K562 (cell line): Measurements from ENCODE around the gene HIVEP3. TPM values are rescaled to one million over a fixed set of nuclear protein-coding genes. Genes with fewer than 3 reads are reported as not detected.

Experiments used
- ATAC-seq: fragments of 200-7000 bp; cut with Tn5 transposase; 3 replicates; pipeline ENCODE4 v1.9.1; 2020; ENCODE audit warnings: moderate library complexity
- BruUV-seq: library from RNA; stranded (reverse); fragments of 400-500 nt; replicated peaks from 2 replicates; lab custom pipeline; 2021; lab: Mats Ljungman, UMichigan
- CTCF ChIA-PET: fragments of 300-600 bp; formaldehyde crosslinking; extraction: SDS; loops from one replicate; lab custom pipeline; 2021; ENCODE audit warnings: low intra/inter-chr PET ratio; lab: Yijun Ruan, JAX
- POLR2A ChIA-PET: fragments of 300-600, 350-650 bp; sonication (Branson Sonifier 250); formaldehyde crosslinking; extraction: SDS; loops from one replicate; lab custom pipeline; 2021; ENCODE audit warnings: antibody characterized with exemption, inconsistent platforms; lab: Yijun Ruan, JAX
- DNase-seq, 4 experiments: peaks; one replicate each; pipeline versions ENCODE4 v3.0.0 to v3.0.0-alpha.2; 2011 to 2018; ENCODE audit warnings: low spot score in 3 of 4, mixed read lengths in 3 of 4; ENCODE audit errors: extremely low read depth in 1 of 4
- FAIRE-seq: peaks from 2 replicates; lab custom pipeline; 2011; peaks lifted over from hg19 to GRCh38; lab: Jason Lieb, UNC
- H2AFZ ChIP-seq: 2 replicates; pipeline ENCODE4 v1.6.0; 2011; ENCODE audit warnings: low read depth, low read length, control low read depth, inconsistent platforms
- H3K27ac ChIP-seq: fragments of 200-600 bp; 3 replicates; pipeline ENCODE4 v1.8.0; 2011; ENCODE audit warnings: low read depth, mild to moderate bottlenecking, control low read depth, inconsistent platforms, low read length, moderate library complexity, mixed read lengths; ENCODE audit errors: extremely low read depth
- H3K27me3 ChIP-seq, 2 experiments: fragments of 300-600 bp in 1 of 2; 2 replicates in 1 of 2; 3 replicates in 1 of 2; pipeline versions ENCODE4 v1.6.0 to v1.8.0; 2011; ENCODE audit warnings: inconsistent platforms in 2 of 2, low read length in 2 of 2, mild to moderate bottlenecking in 1 of 2, mixed read lengths in 1 of 2, moderate library complexity in 1 of 2; ENCODE audit not compliant: control insufficient read depth in 2 of 2, insufficient read depth in 2 of 2
- H3K36me3 ChIP-seq: fragments of 300-600 bp; 3 replicates; pipeline ENCODE4 v1.8.0; 2011; ENCODE audit warnings: mild to moderate bottlenecking, low read length, inconsistent platforms; ENCODE audit not compliant: control insufficient read depth, insufficient read depth
- H3K4me1 ChIP-seq, 2 experiments: fragments of 200-600 bp in 1 of 2; replicated peaks in 1 of 2; 2 replicates in 1 of 2; 3 replicates in 1 of 2; pipeline versions ENCODE4 v1.5.1 to v1.8.0; 2011; ENCODE audit warnings: inconsistent platforms in 2 of 2, low read length in 2 of 2, mild to moderate bottlenecking in 1 of 2, mixed read lengths in 1 of 2, moderate library complexity in 1 of 2; ENCODE audit not compliant: control insufficient read depth in 2 of 2, insufficient read depth in 2 of 2
- H3K4me2 ChIP-seq: 2 replicates; pipeline ENCODE4 v1.6.1; 2011; ENCODE audit warnings: low read length, control low read depth, inconsistent platforms, mixed read lengths; ENCODE audit not compliant: insufficient read depth
- H3K4me3 ChIP-seq: fragments of 200-600 bp; sonication (generic), shearing (Covaris generic); 2 replicates; pipeline ENCODE4 v1.5.1; 2016; ENCODE audit warnings: control low read depth, inconsistent platforms
- H3K79me2 ChIP-seq: fragments of 200-600 bp; 3 replicates; pipeline ENCODE4 v1.8.0; 2011; ENCODE audit warnings: low read length, inconsistent platforms; ENCODE audit not compliant: control insufficient read depth, insufficient read depth
- H3K9ac ChIP-seq, 2 experiments: 2 replicates each; pipeline versions ENCODE4 v1.6.0 to v1.6.1; 2011; ENCODE audit warnings: low read depth in 2 of 2, low read length in 2 of 2, control low read depth in 1 of 2, inconsistent platforms in 1 of 2, mild to moderate bottlenecking in 1 of 2, mixed read lengths in 1 of 2; ENCODE audit not compliant: insufficient read depth in 1 of 2
- H3K9me1 ChIP-seq: one replicate; pipeline ENCODE4 v1.6.0; 2011; ENCODE audit warnings: inconsistent platforms, mild to moderate bottlenecking, low read length, moderate library complexity; ENCODE audit not compliant: control insufficient read depth, insufficient read depth
- H3K9me3 ChIP-seq: replicated peaks from 2 replicates; pipeline ENCODE4 v1.5.1; 2011; ENCODE audit warnings: low read depth, low read length, inconsistent platforms; ENCODE audit not compliant: control insufficient read depth, insufficient read depth
- H4K20me1 ChIP-seq: replicated peaks from 2 replicates; pipeline ENCODE4 v1.6.1; 2011; ENCODE audit warnings: low read length, inconsistent platforms, mixed read lengths; ENCODE audit not compliant: control insufficient read depth, insufficient read depth
- FOSL1 ChIP-seq: fragments of 200-800 bp; sonication (Bioruptor generic); conservative IDR thresholded peaks from 2 replicates; pipeline ENCODE4 v1.6.1; 2016; ENCODE audit warnings: missing genetic modification characterization, missing compliant biosample characterization
- GABPB2 ChIP-seq: fragments of 250-450 bp; sonication (Bioruptor Pico); conservative IDR thresholded peaks from 2 replicates; pipeline ENCODE4 v1.5.1; 2021; ENCODE audit warnings: mild to moderate bottlenecking
- ZKSCAN8 ChIP-seq: fragments of 200-800 bp; sonication (Bioruptor generic); IDR thresholded peaks from 2 replicates; pipeline ENCODE4 v1.6.1; 2016; ENCODE audit warnings: missing genetic modification characterization, missing compliant biosample characterization
- ZNF57 ChIP-seq: fragments of 450-650 bp; formaldehyde crosslinking; IDR thresholded peaks from 2 replicates; pipeline ENCODE4 v1.4.0; 2020; ENCODE audit warnings: mild to moderate bottlenecking, moderate library complexity
- WGBS: fragments of 100-300 bp; shearing (Covaris generic); methylation state at CpG from one replicate; pipeline ENCODE4 v1.1.6; 2016; ENCODE audit warnings: low coverage, mixed read lengths; ENCODE audit not compliant: insufficient coverage; ENCODE audit errors: missing lambda C conversion rate; 5-methylcytosine and 5-hydroxymethylcytosine counted together
- in situ Hi-C: fragments of 300-500 bp; cut with MboI; formaldehyde crosslinking; loops from 4 replicates; pipeline ENCODE4 v1.15.0; 2018; ENCODE audit warnings: inconsistent platforms, mixed read lengths
- intact Hi-C: fragments of 100-400 bp; cut with micrococcal nuclease; formaldehyde crosslinking; loops from 2 replicates; pipeline ENCODE4 v1.14.2; 2022
- polyA plus RNA-seq, 8 experiments: library from polyadenylated mRNA; depleted of rRNA in 4 of 8; stranded (reverse) in 5 of 8; unstranded in 3 of 8; fragments of >200 nt; fragmentation: Nextera tagmentation in 2 of 8; fragmentation: Illumina TruSeq in 1 of 8; extraction: Ambion mirVana in 2 of 8; extraction: Trizol in 1 of 8; gene quantifications; 2 replicates each; pipeline versions ENCODE4 v1.2.1 to v1.2.3, GENCODE V29; 2011 to 2014; ENCODE audit warnings: inconsistent platforms in 1 of 8, missing spikeins in 1 of 8
- total RNA-seq, 7 experiments: library from RNA; depleted of rRNA in 6 of 7; stranded (reverse); fragments of >200 nt in 6 of 7; fragmentation: Illumina TruSeq in 2 of 7; extraction: Trizol in 2 of 7; gene quantifications; 2 replicates each; pipeline versions ENCODE4 v1.2.1 to v1.2.3, GENCODE V29; 2011 to 2021; ENCODE audit warnings: low replicate concordance in 1 of 7
- TF ChIP-seq, protein P1 (sequence below): fragments of 450-650 bp; IDR thresholded peaks from 2 replicates; pipeline ENCODE4 v1.6.1; 2017; ENCODE audit warnings: antibody characterized with exemption
- TF ChIP-seq, protein P2 (sequence below): sonication (generic); formaldehyde crosslinking; IDR thresholded peaks from 2 replicates; pipeline ENCODE4 v1.8.1; 2023; ENCODE audit warnings: missing genetic modification reagents, mild to moderate bottlenecking, borderline replicate concordance

Gene HIVEP3
- total and polyA plus RNA-seq, 9 of the 15 experiments (the other 6 are each of a cell fraction or from before 2014, with no cell fraction given) = 0.09 to 0.58 (median 0.34) TPM; not detected in 1

DNA sequence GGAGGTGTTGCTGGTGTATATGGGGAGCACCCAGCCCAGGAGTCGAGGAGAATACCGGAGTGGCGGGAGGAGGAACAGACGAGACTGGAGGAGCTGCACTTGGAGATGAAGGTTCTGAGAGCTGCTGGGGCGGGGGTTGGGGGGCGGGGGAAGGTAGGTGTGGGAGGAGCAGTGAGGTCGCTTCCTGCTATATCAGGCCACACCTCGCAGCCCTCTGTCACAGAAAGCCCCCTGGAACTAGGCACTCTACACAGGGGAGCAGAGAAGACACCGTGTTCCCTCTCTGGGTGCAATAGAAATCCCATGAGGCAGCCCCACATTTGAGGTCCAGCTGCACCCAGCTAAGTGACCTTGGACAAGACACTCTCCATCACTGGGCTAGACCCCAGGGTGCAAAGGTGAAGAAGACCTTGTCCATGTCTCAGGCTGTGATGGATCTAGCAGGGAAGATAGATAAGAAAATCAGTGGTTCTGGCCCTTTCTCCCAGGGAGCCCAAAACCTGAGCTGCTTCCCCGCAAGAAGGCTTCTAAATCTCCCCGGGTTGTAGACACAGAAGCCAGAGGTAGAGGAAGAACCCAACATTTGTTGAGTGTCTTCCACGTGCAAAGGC lies 278.5 kb downstream of the HIVEP3 start:
- H3K4me1 ChIP-seq = no peaks in the 10 kb centered on the region
- BruUV-seq = no TSS peak
- 4% methylated on average over 8 of the region's 12 CpGs for WGBS
- no peaks in the 10 kb centered on the region; the same call in none of the 2 replicates for H4K20me1 ChIP-seq
- H3K9me3 ChIP-seq = no peaks in the 10 kb centered on the region
- no peak for TF ChIP-seq GABPB2 (CRISPR knock-in tag)
- intact Hi-C loops (no loop called here), in situ Hi-C loops (no loop called here)
- no peak overlapping the region for H2AFZ ChIP-seq
- FAIRE-seq (no peak), ATAC-seq (no peak), DNase-seq (no peak)
- H3K4me2 ChIP-seq = no peak overlapping the region
- peaks cover 7 to 39% of the 10 kb centered on the region in 2 experiments for H3K27me3 ChIP-seq
- no peak overlapping the region for H3K27ac ChIP-seq
- H3K4me3 ChIP-seq = no peak overlapping the region
- H3K9me1 ChIP-seq = no peaks in the 10 kb centered on the region
- ChIA-PET CTCF (no interaction called here), POLR2A (interaction anchor here (1.6 to 1.9 kb wide), 2 partner anchors 10 to 13 kb away, joined by 4 to 5 read pairs; no protein-coding TSS in a partner anchor)
- no peak overlapping the region for H3K9ac ChIP-seq
- H3K79me2 ChIP-seq = no peaks in the 10 kb centered on the region
- no peaks in the 10 kb centered on the region for H3K36me3 ChIP-seq

DNA sequence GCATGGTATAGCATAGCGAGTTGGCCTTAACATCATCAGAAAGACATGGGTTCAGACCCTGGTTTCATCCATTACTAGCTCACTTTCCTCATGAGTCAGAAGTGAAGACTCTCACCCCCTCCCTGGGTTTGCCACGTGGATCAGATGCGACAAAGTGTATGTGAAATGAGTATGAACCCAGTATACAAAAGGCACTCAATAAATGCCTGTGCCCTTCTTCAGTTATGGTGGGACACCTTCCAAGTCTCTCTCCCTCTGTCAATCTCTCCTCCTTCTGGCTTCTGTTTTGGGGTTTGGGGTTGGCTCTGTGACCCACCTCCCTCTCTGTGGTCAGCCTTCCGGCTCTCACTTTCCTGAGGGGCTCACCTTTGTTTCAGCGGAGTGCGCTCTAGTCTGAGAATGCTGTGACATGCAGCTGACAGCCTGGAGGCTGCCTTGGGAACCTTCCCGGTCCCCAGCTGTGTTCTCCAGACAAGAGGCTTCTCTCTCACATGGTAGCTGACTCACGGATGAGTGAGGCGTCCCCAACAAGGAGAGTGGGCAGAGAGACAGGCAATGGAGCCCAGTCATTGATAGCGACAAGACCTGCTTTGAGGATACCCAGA lies 279.3 kb downstream of the HIVEP3 start:
- Histone ChIP-seq H3K27me3 (peaks cover 7 to 39% of the 10 kb centered on the region in 2 experiments), H3K36me3 (no peaks in the 10 kb centered on the region), H3K27ac (no peak overlapping the region), H3K9ac (no peak overlapping the region), H4K20me1 (no peaks in the 10 kb centered on the region; the same call in none of the 2 replicates), H3K9me1 (no peaks in the 10 kb centered on the region), H3K4me2 (no peak overlapping the region), H3K79me2 (no peaks in the 10 kb centered on the region), H3K4me1 (no peaks in the 10 kb centered on the region), H2AFZ (no peak overlapping the region), H3K9me3 (no peaks in the 10 kb centered on the region), H3K4me3 (no peak overlapping the region)
- FAIRE-seq (no peak), ATAC-seq (no peak), DNase-seq (peak in 1 of 4 experiments; percentile 12)
- WGBS = 1% methylated on average over 10 of the region's 10 CpGs
- CTCF ChIA-PET = no interaction called here
- in situ Hi-C loops (no loop called here), intact Hi-C loops (no loop called here)
- POLR2A ChIA-PET = interaction anchor here (1.6 to 1.9 kb wide), 2 partner anchors 9 to 14 kb away, joined by 4 to 5 read pairs; no protein-coding TSS in a partner anchor
- TF ChIP-seq FOSL1 (tag) (peak; percentile 56), ZKSCAN8 (CRISPR knock-in tag) (peak; percentile 92), ZNF57 (CRISPR knock-in tag) (no peak)
- TF ChIP-seq, protein P1, sequence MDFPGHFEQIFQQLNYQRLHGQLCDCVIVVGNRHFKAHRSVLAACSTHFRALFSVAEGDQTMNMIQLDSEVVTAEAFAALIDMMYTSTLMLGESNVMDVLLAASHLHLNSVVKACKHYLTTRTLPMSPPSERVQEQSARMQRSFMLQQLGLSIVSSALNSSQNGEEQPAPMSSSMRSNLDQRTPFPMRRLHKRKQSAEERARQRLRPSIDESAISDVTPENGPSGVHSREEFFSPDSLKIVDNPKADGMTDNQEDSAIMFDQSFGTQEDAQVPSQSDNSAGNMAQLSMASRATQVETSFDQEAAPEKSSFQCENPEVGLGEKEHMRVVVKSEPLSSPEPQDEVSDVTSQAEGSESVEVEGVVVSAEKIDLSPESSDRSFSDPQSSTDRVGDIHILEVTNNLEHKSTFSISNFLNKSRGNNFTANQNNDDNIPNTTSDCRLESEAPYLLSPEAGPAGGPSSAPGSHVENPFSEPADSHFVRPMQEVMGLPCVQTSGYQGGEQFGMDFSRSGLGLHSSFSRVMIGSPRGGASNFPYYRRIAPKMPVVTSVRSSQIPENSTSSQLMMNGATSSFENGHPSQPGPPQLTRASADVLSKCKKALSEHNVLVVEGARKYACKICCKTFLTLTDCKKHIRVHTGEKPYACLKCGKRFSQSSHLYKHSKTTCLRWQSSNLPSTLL = no peak
- TF ChIP-seq, protein P2, sequence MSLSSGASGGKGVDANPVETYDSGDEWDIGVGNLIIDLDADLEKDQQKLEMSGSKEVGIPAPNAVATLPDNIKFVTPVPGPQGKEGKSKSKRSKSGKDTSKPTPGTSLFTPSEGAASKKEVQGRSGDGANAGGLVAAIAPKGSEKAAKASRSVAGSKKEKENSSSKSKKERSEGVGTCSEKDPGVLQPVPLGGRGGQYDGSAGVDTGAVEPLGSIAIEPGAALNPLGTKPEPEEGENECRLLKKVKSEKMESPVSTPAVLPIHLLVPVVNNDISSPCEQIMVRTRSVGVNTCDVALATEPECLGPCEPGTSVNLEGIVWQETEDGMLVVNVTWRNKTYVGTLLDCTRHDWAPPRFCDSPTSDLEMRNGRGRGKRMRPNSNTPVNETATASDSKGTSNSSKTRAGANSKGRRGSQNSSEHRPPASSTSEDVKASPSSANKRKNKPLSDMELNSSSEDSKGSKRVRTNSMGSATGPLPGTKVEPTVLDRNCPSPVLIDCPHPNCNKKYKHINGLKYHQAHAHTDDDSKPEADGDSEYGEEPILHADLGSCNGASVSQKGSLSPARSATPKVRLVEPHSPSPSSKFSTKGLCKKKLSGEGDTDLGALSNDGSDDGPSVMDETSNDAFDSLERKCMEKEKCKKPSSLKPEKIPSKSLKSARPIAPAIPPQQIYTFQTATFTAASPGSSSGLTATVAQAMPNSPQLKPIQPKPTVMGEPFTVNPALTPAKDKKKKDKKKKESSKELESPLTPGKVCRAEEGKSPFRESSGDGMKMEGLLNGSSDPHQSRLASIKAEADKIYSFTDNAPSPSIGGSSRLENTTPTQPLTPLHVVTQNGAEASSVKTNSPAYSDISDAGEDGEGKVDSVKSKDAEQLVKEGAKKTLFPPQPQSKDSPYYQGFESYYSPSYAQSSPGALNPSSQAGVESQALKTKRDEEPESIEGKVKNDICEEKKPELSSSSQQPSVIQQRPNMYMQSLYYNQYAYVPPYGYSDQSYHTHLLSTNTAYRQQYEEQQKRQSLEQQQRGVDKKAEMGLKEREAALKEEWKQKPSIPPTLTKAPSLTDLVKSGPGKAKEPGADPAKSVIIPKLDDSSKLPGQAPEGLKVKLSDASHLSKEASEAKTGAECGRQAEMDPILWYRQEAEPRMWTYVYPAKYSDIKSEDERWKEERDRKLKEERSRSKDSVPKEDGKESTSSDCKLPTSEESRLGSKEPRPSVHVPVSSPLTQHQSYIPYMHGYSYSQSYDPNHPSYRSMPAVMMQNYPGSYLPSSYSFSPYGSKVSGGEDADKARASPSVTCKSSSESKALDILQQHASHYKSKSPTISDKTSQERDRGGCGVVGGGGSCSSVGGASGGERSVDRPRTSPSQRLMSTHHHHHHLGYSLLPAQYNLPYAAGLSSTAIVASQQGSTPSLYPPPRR (CRISPR knock-in tag) = no peak
- BruUV-seq = no TSS peak
